LNCaP clone FGC (cell line): Measurements from ENCODE around the gene TSHZ2.

Experiments
- DNase-seq: peaks from one replicate; pipeline ENCODE4 v3.0.0-alpha.2; 2011; ENCODE audit warnings: low read depth
- H3K4me3 ChIP-seq: 2 replicates; pipeline ENCODE4 v1.5.1; 2011; ENCODE audit warnings: mild to moderate bottlenecking, low read depth, low read length, control low read depth
- TF ChIP-seq, protein P1 (sequence below): IDR thresholded peaks from 2 replicates; pipeline ENCODE4 v1.5.1; 2012; ENCODE audit warnings: mild to moderate bottlenecking; ENCODE audit not compliant: control insufficient read depth, insufficient read depth; ENCODE audit errors: extremely low read depth

TSHZ2 gene

DNA sequence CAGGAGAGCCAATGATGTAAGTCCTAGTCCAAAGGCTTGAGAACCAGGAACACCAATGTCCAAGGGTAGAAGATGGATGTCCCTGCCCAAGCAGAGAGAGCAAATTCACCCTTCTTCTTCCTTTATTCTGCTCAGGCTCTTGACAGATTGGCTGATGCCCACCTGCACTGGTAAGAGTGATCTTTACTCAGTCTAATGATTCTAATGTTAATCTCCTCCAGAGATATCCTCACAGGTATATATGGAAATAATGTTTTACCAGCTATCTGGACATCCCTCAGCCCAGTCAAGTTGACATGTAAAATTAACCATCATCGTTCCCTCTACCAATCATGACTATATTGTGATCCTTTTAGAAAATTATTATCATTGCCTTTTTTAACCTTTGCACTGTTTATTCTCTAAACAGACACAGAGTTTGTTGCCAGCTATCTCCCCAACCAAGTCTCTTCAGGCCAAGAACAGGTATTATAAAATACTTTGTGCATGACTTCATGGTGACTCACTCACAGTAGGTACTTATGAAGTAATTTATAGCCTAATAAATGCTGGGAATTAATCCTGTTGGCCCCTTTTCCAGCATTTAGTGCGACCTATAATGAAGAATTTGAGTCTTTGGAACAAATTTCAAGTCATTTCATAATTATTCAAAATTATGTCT, 26.2 kb upstream of the TSHZ2 start:
- TF ChIP-seq, protein P1, sequence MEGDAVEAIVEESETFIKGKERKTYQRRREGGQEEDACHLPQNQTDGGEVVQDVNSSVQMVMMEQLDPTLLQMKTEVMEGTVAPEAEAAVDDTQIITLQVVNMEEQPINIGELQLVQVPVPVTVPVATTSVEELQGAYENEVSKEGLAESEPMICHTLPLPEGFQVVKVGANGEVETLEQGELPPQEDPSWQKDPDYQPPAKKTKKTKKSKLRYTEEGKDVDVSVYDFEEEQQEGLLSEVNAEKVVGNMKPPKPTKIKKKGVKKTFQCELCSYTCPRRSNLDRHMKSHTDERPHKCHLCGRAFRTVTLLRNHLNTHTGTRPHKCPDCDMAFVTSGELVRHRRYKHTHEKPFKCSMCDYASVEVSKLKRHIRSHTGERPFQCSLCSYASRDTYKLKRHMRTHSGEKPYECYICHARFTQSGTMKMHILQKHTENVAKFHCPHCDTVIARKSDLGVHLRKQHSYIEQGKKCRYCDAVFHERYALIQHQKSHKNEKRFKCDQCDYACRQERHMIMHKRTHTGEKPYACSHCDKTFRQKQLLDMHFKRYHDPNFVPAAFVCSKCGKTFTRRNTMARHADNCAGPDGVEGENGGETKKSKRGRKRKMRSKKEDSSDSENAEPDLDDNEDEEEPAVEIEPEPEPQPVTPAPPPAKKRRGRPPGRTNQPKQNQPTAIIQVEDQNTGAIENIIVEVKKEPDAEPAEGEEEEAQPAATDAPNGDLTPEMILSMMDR = no peak
- peak; percentile 71 for DNase-seq
- no peak overlapping the region for H3K4me3 ChIP-seq

DNA sequence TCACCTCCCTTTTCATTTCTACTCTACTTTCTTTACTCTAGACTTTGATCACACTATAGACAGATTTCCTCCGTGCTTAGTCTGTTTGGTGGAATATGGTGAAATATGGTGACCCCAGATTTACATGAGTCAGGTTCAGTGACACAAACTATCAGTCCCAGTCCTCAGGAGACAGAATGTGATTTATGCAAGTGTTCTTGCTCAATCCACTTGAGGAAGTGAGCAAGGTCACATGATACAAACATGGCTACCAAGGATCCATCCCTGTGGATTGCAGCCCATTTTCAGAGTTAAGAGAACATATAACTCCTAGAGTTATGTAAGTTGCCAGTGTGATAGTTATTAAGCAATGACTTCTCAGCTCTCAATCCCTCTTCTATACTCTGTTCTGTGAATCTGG, 23.7 kb upstream of the TSHZ2 start:
- no peak overlapping the region for H3K4me3 ChIP-seq
- DNase-seq = no peak
- TF ChIP-seq, protein P1 = no peak

GRCh38 chr20:52953020-52953419, 19.1 kb upstream of the TSHZ2 start:
- TF ChIP-seq, protein P1 = no peak
- no peak overlapping the region for H3K4me3 ChIP-seq
- no peak for DNase-seq

GRCh38 chr20:52954849-52955248, 17.3 kb upstream of the TSHZ2 start:
- no peak for DNase-seq

DNA sequence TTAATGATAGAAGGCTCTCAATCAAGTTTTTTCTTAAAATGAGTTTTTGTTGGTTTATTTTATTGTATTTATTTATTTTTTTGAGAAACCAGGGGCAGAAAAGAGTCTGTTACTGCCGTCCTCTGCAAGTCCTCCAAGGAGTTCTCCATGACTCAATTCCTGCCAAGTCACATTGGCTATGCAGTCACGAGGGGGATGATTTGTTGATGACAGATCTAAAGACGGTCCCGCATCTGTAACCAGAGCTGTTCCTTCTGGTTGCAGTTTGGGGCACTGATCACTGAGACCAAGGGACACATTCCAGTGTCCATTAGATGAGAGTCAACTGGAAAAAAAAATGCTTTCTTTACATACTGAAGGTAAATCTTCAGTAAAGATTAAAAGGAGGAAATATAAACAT, 13.9 kb upstream of the TSHZ2 start:
- no peak overlapping the region for H3K4me3 ChIP-seq
- TF ChIP-seq, protein P1 = no peak
- no peak for DNase-seq

More at GRCh38 chr20:52954849-52955248, 17.3 kb upstream of the TSHZ2 start:
- TF ChIP-seq, protein P1 = no peak
- no peak overlapping the region for H3K4me3 ChIP-seq

DNA sequence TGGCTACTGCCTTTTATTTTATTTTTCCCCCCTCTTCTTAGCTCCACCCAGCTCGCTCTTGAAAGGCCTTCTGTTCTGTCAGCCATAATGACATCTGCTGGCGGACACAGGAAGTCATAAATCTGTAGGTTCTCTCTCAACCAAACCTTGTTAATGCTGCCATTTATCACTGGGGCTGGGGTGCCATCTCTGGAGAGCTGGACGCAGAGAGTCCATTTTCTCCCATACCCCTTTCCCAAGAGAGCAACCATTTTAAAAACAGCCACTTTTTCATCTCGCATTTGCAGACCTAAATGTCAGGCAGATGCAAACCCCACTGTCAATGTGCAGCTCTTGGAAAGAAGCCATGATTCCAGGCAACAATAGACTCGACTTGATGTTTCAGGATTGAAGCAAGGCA, 13.0 kb upstream of the TSHZ2 start:
- TF ChIP-seq, protein P1 = peak; percentile 34
- DNase-seq = no peak
- no peak overlapping the region for H3K4me3 ChIP-seq

DNA sequence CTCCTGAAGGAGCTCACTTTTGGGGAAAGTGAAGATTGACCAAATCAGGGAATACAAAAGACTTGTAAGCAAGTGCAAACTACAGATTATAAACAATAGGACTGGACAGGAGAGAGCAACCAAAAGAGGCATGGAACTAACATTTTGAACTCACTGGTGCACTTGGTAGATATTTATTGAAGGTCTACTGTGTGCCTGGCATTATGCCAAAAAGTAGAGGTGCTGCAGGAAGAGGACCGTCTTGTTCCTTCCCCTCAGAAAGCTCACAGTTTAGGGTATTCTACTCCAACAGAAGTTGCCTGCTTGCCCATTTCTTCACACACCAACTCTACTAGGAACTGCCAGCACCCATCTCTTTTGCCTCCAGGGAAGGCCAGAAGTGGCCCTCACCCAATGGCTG, 10.0 kb upstream of the TSHZ2 start:
- no peak for DNase-seq
- TF ChIP-seq, protein P1 = no peak
- no peak overlapping the region for H3K4me3 ChIP-seq
